ENCODE measurements around the gene TRIM75. TPM values are rescaled to one million over a fixed set of nuclear protein-coding genes. Genes with fewer than 3 reads are reported as not detected.

The TRIM75 gene
- polyA plus RNA-seq, 1 of the 3 experiments (the other 2 are of a cell fraction) = not detected

GRCh38 chr4:165077034-165077578 lies 23.4 kb downstream of the TRIM75 start:
- 92% methylated on average over 5 of the region's 5 CpGs for WGBS (ENCODE audit: low lambda C conversion rate)
- no peak overlapping the region for H3K27ac ChIP-seq (ENCODE audit: low read depth in 2 of 2, low read length in 1 of 2)
- no peaks in the 10 kb centered on the region for H3F3A ChIP-seq (replicated peaks; ENCODE audit: insufficient read depth)
- no peak for DNase-seq
- no peaks in the 10 kb centered on the region for H4K20me1 ChIP-seq (ENCODE audit: insufficient read depth)
- no peaks in the 10 kb centered on the region for H3K4me1 ChIP-seq (ENCODE audit: control insufficient read depth in 1 of 2, insufficient read depth in 2 of 2, low read depth in 1 of 2, low read length in 1 of 2)
- no peak overlapping the region for H3K9ac ChIP-seq
- H3K79me2 ChIP-seq (ENCODE audit: insufficient read depth) = no peaks in the 10 kb centered on the region
- H3K4me3 ChIP-seq (ENCODE audit: low read depth in 2 of 2, low read length in 1 of 2) = no peak overlapping the region
- H3K9me3 ChIP-seq = no peaks in the 10 kb centered on the region
- no peaks in the 10 kb centered on the region for H3K9me2 ChIP-seq
- no peak overlapping the region for H2AFZ ChIP-seq (ENCODE audit: low read depth)
- H3K27me3 ChIP-seq (ENCODE audit: insufficient read depth) = no peaks in the 10 kb centered on the region
- TF ChIP-seq MEF2A (IDR thresholded peaks at IDR 0.05; ENCODE audit: borderline replicate concordance, low read depth) (no peak), ELF1 (IDR thresholded peaks at IDR 0.05) (no peak), FOSL2 (IDR thresholded peaks at IDR 0.05; ENCODE audit: borderline replicate concordance, low read depth) (no peak), RCOR1 (IDR thresholded peaks at IDR 0.05; ENCODE audit: low read length) (no peak), CTCF (IDR thresholded peaks at IDR 0.05) (no peak), EP300 (IDR thresholded peaks at IDR 0.05; ENCODE audit: borderline replicate concordance in 1 of 2, low read depth in 1 of 2, low read length in 1 of 2) (no peak), EZH2phosphoT487 (IDR thresholded peaks at IDR 0.05; ENCODE audit: borderline replicate concordance, low read depth) (no peak), TAF1 (IDR thresholded peaks at IDR 0.05; ENCODE audit: borderline replicate concordance, low read depth, low read length) (no peak), PBX3 (IDR thresholded peaks at IDR 0.05) (no peak), IRF3 (IDR thresholded peaks at IDR 0.05; ENCODE audit: low read depth, low read length) (no peak), MXI1 (IDR thresholded peaks at IDR 0.05; ENCODE audit: low read depth, low read length) (no peak), GABPA (IDR thresholded peaks at IDR 0.05; ENCODE audit: low read depth) (no peak), YY1 (IDR thresholded peaks at IDR 0.05; ENCODE audit: low read depth) (no peak), SIN3A (IDR thresholded peaks at IDR 0.05; ENCODE audit: borderline replicate concordance, low read depth, low read length) (no peak), TEAD4 (IDR thresholded peaks at IDR 0.05; ENCODE audit: borderline replicate concordance, insufficient read depth) (no peak), POLR2AphosphoS5 (IDR thresholded peaks at IDR 0.05; ENCODE audit: low read depth, low read length) (no peak), JUND (IDR thresholded peaks at IDR 0.05) (no peak), RFX5 (IDR thresholded peaks at IDR 0.05; ENCODE audit: low read length) (no peak)
- TF ChIP-seq, protein P1, sequence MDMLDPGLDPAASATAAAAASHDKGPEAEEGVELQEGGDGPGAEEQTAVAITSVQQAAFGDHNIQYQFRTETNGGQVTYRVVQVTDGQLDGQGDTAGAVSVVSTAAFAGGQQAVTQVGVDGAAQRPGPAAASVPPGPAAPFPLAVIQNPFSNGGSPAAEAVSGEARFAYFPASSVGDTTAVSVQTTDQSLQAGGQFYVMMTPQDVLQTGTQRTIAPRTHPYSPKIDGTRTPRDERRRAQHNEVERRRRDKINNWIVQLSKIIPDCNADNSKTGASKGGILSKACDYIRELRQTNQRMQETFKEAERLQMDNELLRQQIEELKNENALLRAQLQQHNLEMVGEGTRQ (IDR thresholded peaks at IDR 0.05; ENCODE audit: borderline replicate concordance, low read depth, low read length) = no peak
- TF ChIP-seq, protein P2, sequence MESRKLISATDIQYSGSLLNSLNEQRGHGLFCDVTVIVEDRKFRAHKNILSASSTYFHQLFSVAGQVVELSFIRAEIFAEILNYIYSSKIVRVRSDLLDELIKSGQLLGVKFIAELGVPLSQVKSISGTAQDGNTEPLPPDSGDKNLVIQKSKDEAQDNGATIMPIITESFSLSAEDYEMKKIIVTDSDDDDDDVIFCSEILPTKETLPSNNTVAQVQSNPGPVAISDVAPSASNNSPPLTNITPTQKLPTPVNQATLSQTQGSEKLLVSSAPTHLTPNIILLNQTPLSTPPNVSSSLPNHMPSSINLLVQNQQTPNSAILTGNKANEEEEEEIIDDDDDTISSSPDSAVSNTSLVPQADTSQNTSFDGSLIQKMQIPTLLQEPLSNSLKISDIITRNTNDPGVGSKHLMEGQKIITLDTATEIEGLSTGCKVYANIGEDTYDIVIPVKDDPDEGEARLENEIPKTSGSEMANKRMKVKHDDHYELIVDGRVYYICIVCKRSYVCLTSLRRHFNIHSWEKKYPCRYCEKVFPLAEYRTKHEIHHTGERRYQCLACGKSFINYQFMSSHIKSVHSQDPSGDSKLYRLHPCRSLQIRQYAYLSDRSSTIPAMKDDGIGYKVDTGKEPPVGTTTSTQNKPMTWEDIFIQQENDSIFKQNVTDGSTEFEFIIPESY (IDR thresholded peaks at IDR 0.05; ENCODE audit: borderline replicate concordance, low read depth) = no peak
- no peak overlapping the region for H3K4me2 ChIP-seq
- ChIA-PET CTCF (no interaction called here), POLR2A (no interaction called here)
- peaks cover 0 to 10% of the 10 kb centered on the region in 2 experiments for H3K36me3 ChIP-seq (replicated peaks in 1 of 2; ENCODE audit: control insufficient read depth in 1 of 2, insufficient read depth in 2 of 2, low read length in 1 of 2)

All from SK-N-SH (cell line).